Activated CD4-positive, alpha-beta T cell treated with anti-CD3 and anti-CD28 coated beads, Interleukin-2, Interleukin-4, amounts not matched to agents 100 ng/mL and 50 ng/mL, durations not matched to agents 16 hours and 8 hours (primary cell): Measurements from ENCODE around the gene HNF1A.

Source experiments
- DNase-seq: peaks from one replicate; pipeline ENCODE4 v3.0.0-alpha.2; 2020; ENCODE audit warnings: low spot score

The HNF1A gene

DNA sequence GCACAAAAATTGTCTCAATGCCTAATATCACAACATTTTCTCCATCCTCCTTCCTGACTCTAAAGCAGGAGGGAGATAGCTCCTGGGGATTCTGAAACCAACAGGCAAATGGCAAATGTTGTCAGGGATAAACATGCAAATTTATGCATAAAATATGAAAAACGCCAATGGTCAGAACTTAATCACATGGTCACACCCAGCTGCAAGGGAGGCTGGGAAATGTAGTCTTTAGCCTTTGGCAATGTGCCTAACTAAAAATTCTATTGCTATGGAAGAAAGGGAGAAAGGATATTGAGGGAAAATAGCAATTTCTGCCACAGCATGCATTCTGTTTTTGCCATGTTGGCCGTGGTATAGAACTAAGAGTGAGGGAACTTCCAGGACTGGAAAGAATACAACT is 72.4 kb downstream of the HNF1A start:
- DNase-seq = no peak
